ENCODE results near the gene NXPE4. TPM values are rescaled to one million over a fixed set of nuclear protein-coding genes. Genes with fewer than 3 reads are reported as not detected.

Gene NXPE4
- total RNA-seq, 2 donors from 2014 or later, result not detected

- no peak for DNase-seq (ENCODE audit: low spot score)
- intact Hi-C loops (cut with DNase I), result no loop called here
These were observed 25.8 kb downstream of the NXPE4 start for GRCh38 chr11:114569801-114570200.

- intact Hi-C loops (cut with DNase I), result no loop called here
These were observed 29.3 kb downstream of the NXPE4 start for GRCh38 chr11:114566276-114566675.

GRCh38 chr11:114564831-114565230 lies 30.8 kb downstream of the NXPE4 start:
- intact Hi-C loops (cut with DNase I), result no loop called here
- no peak for DNase-seq (ENCODE audit: low spot score)

More at GRCh38 chr11:114566276-114566675, 29.3 kb downstream of the NXPE4 start:
- no peak for DNase-seq (ENCODE audit: low spot score)

DNA sequence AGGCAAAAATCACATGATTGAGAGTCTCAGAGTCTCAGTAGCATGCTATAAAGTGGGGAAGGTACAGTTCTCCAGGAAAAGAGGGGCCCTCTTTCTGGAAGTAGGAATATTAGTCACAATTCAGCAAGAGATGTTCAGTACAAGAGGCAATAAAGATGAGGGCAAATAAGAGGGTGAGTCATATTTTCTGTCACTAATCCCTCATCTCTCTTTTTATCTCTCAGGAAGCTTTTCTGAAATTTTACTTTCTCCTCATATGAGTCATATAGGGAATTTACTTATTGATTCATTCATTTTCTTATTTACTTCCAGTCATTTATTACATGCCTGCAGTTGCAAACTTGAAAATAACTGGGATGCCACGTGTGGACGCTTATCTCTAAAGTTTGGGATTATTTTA lies 32.5 kb downstream of the NXPE4 start:
- intact Hi-C loops (cut with DNase I), result no loop called here
- DNase-seq (ENCODE audit: low spot score), result no peak

- DNase-seq (ENCODE audit: low spot score), result no peak
- intact Hi-C loops (cut with DNase I), result no loop called here
These were observed 33.2 kb downstream of the NXPE4 start for GRCh38 chr11:114562166-114562916.

- intact Hi-C loops (cut with DNase I), result no loop called here
- no peak for DNase-seq (ENCODE audit: low spot score)
These were observed 35.9 kb downstream of the NXPE4 start, which contains the start of gene NXPE1 for GRCh38 chr11:114559425-114560310. Gene NXPE1, minus strand, starts transcription at chr11:114559881. Its CDS starts 8,680 bp downstream, at chr11:114551201.

- DNase-seq (ENCODE audit: low spot score), result no peak
- intact Hi-C loops (cut with DNase I), result no loop called here
These were observed 39.5 kb downstream of the NXPE4 start for GRCh38 chr11:114556135-114556534.

- intact Hi-C loops (cut with DNase I), result no loop called here
- no peak for DNase-seq (ENCODE audit: low spot score)
These were observed 41.9 kb downstream of the NXPE4 start for GRCh38 chr11:114553642-114554041.

DNA sequence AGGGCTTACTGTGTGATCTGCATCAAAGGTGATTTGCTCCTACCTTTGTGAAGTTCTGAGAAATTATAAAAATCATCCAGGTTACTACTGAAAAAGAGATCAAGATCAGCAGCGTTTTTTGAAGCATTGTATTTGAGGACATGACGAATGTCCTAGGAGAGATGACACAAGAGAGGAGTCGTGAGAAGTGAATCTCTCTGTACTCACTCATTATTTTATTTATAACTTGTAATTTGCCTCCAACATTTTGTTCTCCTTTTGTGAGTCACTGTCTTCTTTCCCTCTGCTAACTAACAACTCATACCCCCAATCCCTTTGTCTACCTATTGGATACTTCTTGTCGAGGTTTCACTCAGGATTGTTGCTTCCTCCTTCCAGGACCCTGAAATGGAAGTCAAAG lies 44.5 kb downstream of the NXPE4 start:
- DNase-seq (ENCODE audit: low spot score), result no peak
- intact Hi-C loops (cut with DNase I), result no loop called here

DNA sequence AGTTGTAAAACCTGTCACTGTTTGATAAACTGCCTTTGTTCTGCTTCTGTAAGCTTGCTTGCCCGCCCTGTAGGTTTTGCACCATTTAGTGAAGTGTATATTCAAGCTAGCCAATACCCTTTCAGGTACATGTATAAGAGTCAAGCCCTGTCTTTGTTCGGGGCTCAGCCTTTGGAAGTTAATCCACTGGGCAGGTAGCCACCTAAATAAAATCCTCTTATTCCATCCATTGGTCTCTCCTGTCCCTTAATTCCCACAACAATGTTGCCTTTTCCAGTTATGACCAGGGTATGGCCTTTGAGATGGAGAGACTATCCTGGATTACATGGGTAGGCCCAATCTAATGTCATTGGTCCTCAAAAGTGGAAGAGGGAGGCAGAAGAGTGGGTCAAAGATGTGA lies 69.9 kb downstream of the NXPE4 start:
- no peak for DNase-seq (ENCODE audit: low spot score)
- intact Hi-C loops (cut with DNase I), result no loop called here

DNA sequence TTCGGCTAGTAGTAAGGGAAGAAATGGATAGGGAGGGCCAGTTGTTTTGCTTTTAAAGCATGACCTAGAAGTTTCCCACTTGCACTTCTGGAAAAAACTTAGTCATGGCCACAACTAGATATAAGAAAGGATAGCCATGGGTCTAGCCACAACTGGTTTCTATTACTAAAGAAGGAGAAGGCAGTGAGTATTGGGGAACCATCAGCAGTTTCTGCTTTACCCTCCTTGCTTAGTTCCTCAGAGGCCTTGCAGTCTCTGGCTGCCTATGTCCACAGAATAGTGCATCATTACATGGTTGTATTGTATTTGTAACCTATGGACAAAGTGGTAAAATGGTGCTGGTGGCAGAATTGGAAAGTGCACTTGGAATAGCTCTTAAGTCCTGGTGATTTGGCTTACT lies 71.5 kb downstream of the NXPE4 start:
- intact Hi-C loops (cut with DNase I), result no loop called here
- DNase-seq (ENCODE audit: low spot score), result no peak

DNA sequence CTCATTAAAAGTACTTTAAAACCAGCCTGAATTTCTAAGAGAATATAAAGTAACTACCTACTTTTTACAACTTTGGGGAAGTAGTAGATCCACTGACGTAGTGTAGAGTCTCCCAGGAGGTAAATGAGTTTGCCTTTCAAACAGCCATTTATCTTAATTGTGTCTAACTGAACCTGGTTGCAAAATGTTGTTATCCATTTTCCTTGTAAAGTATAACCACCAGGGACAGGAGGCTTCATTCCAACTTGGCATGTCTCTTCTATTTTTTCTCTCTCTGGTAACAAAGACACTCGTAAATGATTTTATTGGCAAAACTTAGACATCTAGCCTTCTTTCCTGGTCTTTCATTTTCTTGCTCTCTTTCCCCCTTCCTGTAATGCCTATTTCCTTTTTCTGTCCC lies 72.8 kb downstream of the NXPE4 start:
- DNase-seq (ENCODE audit: low spot score), result no peak
- intact Hi-C loops (cut with DNase I), result no loop called here

Other genes with a start within 250 kb of the NXPE4 start
- gene C11orf71, start 195.3 kb downstream of the NXPE4 start, total RNA-seq, result 1 to 10 TPM; 2.4 to 4.1 TPM
- 10 to 100 TPM; 21.0 to 23.2 TPM for gene RBM7, start 195.1 kb downstream of the NXPE4 start, total RNA-seq
- gene REXO2, start 156.3 kb downstream of the NXPE4 start, total RNA-seq, result 100 to 1,000 TPM; 104 to 132 TPM
- gene NXPE1, start 35.9 kb downstream of the NXPE4 start, total RNA-seq, result not detected
- gene NXPE2, start 82.7 kb upstream of the NXPE4 start, total RNA-seq, result under 1 TPM; 0.42 to 0.57 TPM